Tibial nerve (tissue), 4 donors: ENCODE measurements around the gene ABCF2.

Experiments used
- EP300 ChIP-seq, 2 donors: sonication (generic); formaldehyde crosslinking; IDR thresholded peaks; one replicate each; pipeline ENCODE4 v1.6.1; 2017; ENCODE audit warnings: antibody characterized with exemption in 2 of 2, mild to moderate bottlenecking in 1 of 2
- TF ChIP-seq, protein P1 (sequence below), 5 experiments: fragments of 200-600 bp in 3 of 5; fragments of 450-650 bp in 2 of 5; sonication (generic) in 3 of 5; IDR thresholded peaks; one replicate each; pipeline ENCODE4 v1.5.1; 2016 to 2019; ENCODE audit warnings: antibody characterized with exemption in 5 of 5, mild to moderate bottlenecking in 3 of 5, moderate library complexity in 2 of 5

DNA sequence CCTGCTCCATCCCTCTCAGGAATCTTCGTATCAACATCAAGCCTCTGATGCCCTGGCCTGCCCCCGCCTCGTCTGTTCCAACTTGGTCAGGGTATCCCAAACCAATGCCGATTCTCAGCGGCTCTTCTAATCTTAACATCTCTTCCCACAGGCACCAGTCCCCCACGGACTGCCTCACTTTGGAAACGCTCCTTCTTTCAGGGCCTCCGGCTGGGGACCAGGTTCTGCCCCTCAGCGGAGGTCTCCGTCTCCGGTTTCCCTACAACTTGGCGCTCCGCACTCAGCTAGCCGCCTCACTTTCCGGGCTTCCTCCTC is 488 bp downstream of the ABCF2 start:
- no peak for TF ChIP-seq EP300 (IDR thresholded peaks at IDR 0.05)
- TF ChIP-seq, protein P1, sequence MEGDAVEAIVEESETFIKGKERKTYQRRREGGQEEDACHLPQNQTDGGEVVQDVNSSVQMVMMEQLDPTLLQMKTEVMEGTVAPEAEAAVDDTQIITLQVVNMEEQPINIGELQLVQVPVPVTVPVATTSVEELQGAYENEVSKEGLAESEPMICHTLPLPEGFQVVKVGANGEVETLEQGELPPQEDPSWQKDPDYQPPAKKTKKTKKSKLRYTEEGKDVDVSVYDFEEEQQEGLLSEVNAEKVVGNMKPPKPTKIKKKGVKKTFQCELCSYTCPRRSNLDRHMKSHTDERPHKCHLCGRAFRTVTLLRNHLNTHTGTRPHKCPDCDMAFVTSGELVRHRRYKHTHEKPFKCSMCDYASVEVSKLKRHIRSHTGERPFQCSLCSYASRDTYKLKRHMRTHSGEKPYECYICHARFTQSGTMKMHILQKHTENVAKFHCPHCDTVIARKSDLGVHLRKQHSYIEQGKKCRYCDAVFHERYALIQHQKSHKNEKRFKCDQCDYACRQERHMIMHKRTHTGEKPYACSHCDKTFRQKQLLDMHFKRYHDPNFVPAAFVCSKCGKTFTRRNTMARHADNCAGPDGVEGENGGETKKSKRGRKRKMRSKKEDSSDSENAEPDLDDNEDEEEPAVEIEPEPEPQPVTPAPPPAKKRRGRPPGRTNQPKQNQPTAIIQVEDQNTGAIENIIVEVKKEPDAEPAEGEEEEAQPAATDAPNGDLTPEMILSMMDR (IDR thresholded peaks at IDR 0.05) = no peak
